Tongue (tissue), 2 donors: ENCODE data around the gene RSRC1. TPM values are rescaled to one million over a fixed set of nuclear protein-coding genes. Genes with fewer than 3 reads are reported as not detected.
"Not testable (repeated sequence)": the region's sequence is repeated elsewhere in the genome, so short reads cannot be mapped to it uniquely, and the experiment has no call there.

ENCODE experiments used
- DNase-seq: peaks from one replicate; pipeline ENCODE4 v3.0.0-alpha.2; 2015
- total RNA-seq: library from RNA; depleted of rRNA; stranded (reverse); fragments of >200 nt; gene quantifications from one replicate; pipeline ENCODE4 v1.2.3, GENCODE V29; 2014

RSRC1 gene
- total RNA-seq, 1 donor from 2014 or later: 62.7 TPM

DNA sequence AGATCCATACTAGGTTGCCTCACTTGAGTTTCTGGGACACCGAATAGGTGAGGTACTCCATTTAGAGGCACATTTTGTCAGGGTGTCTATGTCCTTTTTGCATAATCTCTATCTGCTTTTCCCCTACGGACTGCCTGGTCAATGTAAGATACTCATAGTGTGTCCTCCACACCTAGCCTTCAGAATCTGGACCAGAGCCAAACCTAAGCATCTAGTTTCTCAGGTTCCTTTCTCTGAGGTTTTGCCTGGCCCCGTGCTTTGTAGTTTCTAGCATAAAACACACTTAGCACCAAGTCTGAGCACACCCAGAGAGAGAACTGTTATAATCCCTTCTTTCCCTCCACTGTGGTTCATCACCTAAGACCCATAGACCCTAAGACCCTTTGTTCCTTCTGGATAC, 355.2 kb downstream of the RSRC1 start:
- DNase-seq: no peak

GRCh38 chr3:158470944-158471638, 361.2 kb downstream of the RSRC1 start:
- no peak for DNase-seq

- DNase-seq: peak; percentile 58
Observed at GRCh38 chr3:158471639-158472294, 361.9 kb downstream of the RSRC1 start.

DNA sequence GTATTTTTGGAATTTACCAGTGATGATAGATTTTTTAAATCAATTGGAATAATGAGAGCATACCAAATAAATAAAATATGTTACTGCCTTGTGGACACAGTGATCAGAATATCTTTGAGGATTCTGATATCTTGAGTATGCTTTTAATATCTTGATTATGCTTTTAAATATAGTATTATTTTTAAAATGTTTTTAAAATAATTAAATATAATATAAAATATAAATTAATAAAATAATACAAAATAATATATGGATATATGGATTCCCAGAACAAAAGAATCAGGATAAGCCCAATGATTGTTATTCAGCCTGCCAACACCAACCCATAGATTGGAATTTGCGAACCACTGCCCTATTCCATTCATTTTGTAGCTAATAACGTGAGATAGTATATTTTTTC, 369.2 kb downstream of the RSRC1 start:
- no peak for DNase-seq

- DNase-seq: no peak
Observed at GRCh38 chr3:158483701-158484235, 373.9 kb downstream of the RSRC1 start.

DNA sequence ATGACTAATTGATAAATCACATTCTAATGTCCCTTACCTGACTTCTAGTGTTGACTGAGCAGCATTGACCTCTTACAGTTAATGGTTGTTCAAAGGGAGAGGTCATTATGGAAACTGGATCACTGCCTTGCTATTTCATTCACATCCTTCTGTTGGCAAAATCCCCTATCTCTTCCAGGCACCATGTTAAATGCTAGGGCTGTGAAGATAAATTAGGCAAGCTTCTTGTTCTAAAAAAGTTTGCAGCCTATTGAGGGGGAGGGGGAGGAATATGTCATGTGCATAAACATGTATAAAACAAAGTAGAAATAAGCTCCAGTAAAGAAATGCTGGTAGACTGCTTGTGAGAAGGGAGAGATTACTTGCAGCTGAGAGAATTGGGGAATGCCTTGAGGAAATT, 376.3 kb downstream of the RSRC1 start:
- no peak for DNase-seq

GRCh38 chr3:158488670-158489069, 378.8 kb downstream of the RSRC1 start:
- no peak for DNase-seq

GRCh38 chr3:158489181-158489580, 379.3 kb downstream of the RSRC1 start:
- no peak for DNase-seq

GRCh38 chr3:158491968-158492367, 382.1 kb downstream of the RSRC1 start:
- no peak for DNase-seq

DNA sequence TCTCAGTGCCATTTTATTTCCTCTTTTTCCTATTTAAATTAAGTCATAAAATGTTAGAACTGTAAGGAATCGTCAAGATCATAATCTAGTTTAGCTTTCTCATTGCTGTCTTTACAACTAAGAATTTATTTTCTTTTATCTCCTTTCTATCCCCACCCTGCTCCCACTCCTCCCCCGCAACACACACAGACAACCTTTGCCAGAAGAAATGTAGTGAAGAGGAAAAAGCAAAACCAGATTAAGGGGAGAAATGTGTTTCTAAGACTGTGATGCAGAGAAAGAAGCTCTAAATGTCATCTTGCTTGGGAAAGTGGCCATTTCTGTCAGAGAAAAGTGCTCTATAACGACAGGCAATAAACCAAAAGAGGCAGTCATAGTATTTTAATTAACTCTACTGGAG, 382.8 kb downstream of the RSRC1 start:
- DNase-seq: no peak

DNA sequence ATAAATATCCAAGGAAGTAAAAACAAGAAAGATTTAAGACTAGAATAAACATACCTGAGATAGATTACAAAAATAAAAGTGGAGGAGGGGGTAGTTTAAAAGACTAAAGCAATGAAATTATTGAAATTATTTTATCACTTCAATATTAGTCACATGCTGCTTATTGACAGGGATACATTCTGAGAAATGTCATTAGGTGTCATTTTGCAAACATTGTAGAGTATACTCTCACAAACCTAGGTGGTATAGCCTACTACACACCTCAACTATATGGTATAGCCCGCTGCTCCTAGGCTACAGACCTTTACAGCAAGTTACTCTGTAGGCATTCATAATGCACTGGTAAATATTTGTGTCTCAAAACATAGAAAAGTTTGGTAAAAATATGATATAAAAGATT, 384.0 kb downstream of the RSRC1 start:
- DNase-seq: no peak

GRCh38 chr3:158494673-158495072, 384.8 kb downstream of the RSRC1 start:
- no peak for DNase-seq

- DNase-seq: not testable (repeated sequence)
Observed at GRCh38 chr3:158495398-158495902, 385.6 kb downstream of the RSRC1 start.

GRCh38 chr3:158505117-158505516, 395.2 kb downstream of the RSRC1 start:
- DNase-seq: no peak

DNA sequence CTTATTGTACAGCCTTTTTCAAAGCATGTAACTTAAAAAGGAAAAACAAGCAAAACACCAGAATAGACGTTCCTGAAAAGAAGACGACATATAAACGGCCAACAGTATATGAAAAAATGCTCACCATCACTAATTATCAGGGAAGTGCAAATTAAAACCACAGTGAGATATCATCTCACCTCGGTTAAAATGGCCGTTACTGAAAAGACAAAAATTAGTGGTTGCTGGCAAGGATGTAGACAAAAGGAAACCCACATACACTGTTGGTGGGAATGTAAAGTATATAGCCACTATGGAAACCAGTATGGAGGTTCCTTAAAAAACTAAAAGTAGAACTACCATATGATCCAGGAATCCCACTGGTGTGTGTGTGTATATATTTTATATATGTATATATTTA, 396.6 kb downstream of the RSRC1 start:
- DNase-seq: no peak

DNA sequence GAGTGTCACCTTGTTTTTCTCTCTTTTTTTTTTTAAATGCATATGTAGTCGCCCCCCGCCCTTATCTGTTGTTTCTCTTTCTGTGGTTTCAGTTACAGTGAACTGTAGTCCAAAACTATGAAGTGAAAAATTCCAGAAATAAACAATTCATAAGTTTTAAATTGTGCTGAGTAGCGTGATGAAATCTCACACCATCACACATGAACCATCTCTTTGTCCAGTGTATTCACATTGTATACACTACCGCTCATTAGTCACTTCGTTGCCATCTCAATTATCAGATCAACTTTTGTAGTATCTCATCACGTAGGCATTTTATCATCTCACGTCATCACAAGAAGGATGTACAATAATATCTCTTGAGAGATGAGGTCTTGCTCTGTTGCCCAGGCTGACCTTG, 398.6 kb downstream of the RSRC1 start:
- DNase-seq: no peak

GRCh38 chr3:158509891-158510290, 400.0 kb downstream of the RSRC1 start:
- no peak for DNase-seq

DNA sequence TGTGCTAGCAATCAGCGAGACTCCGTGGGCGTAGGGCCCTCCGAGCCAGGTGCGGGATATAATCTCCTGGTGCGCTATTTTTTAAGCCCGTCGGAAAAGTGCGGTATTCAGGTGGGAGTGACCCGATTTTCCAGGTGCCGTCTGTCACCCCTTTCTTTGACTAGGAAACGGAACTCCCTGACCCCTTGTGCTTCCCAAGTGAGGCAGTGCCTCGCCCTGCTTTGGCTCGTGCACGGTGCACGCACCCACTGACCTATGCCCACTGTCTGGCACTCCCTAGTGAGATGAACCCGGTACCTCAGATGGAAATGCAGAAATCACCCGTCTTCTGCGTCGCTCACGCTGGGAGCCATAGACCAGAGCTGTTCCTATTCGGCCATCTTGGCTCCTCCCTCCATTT, 406.8 kb downstream of the RSRC1 start:
- DNase-seq: not testable (repeated sequence)

DNA sequence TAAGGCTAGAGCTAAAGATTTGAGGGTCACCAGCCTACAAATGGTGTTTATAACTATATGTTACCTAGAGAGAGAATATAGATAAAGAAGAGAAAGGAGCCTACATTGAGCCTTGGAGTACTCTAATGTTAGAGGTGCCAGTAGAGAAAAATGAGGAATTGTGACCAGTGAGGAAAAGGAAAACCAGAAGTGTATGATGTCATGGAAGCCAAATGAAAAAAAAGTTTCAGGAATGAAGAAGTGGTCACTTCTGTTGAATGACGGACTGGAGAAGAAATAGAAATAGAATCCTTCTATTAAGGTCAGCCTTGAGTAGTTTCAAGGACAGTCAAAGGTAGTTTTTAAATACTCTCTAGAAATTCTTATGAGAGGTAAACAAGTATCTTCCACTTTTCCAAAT, 409.9 kb downstream of the RSRC1 start:
- no peak for DNase-seq

DNA sequence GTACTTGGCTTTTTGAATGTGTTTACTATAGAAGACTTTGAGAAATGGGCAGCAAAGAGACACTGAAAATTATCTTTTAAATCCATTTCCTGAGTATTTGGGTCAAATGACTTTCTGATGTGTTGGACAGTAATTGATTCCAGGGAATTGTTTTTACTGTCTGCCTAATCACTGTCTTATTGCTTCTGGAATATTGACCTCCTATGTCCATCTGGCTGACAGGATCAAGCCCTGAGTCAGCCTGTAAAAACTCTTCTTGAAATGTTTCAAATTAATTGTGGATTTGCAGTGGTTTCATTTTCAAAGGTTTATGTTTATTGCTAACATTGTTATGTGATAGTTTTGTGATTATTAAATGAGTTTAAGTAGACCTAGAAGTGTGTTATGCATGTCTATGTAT, 410.5 kb downstream of the RSRC1 start:
- no peak for DNase-seq

DNA sequence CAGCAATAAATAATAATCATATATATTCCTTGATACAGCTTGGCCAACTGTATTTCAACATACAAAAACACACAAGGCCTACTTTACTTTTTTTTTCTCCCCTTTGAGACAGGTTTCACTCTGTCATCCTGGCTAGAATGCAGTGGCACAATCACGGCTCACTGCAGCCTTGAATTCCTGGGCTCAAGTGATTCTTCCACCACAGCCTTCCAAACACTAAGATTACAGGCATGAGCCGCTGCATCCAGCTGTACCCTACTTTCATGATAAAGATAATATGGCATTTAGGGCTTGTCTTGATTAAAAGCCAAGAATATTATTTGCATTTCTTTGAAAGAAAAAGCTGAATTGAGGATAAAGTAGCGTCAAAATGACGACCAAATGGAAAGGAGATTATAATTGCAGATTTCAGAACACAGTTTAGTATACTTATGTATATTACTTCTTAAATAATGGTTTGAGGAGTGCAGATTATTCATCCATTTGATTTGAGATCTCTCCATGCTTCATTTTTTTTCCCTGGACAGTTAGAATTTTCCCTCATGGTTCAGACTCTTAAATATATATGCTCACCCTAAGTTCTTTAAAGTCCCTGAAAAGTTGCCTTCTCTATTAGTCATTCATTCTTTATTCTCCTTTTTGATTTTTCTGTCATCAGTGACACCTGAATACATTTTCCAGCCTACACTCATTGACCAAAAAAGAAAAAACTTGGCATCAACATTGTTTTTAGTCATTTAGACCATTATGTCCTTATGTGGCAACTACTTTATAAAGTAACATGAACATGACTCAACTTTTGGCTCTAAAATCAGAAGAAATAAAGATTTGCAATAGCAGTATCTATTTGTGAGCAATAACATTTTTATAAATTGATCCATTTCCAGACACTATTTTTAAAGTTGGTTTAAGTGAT, 412.6 kb downstream of the RSRC1 start:
- DNase-seq: no peak

DNA sequence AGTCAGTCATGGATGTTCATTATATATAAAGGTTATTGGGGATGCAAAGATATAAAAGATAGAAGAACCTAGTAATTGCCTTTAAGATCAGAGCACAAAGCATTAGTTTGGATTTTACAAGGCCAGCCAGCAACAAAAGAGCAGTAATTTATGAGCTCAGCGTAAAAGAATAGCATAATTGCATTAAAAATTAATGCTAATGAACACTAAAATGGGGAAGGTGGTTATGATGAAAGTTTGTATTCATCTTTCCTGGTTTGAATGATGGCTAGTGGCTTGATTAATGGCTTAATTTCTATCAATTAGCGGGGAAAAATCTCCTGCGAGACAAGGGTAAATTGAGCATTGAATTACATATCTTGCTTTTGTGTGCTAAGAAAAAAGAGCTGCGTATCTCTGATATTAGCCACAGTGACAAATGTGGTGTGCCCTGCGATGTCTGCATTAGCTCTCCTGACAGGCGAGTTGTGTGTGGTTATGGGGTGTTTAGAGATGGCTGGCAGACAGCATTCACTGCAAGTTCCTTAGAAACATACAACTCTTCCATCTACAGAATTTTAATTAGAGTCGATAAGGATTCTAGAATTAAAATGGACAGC, 418.3 kb downstream of the RSRC1 start:
- DNase-seq: no peak
